ENCODE measurements around the gene C1QL4.

Gene C1QL4

DNA sequence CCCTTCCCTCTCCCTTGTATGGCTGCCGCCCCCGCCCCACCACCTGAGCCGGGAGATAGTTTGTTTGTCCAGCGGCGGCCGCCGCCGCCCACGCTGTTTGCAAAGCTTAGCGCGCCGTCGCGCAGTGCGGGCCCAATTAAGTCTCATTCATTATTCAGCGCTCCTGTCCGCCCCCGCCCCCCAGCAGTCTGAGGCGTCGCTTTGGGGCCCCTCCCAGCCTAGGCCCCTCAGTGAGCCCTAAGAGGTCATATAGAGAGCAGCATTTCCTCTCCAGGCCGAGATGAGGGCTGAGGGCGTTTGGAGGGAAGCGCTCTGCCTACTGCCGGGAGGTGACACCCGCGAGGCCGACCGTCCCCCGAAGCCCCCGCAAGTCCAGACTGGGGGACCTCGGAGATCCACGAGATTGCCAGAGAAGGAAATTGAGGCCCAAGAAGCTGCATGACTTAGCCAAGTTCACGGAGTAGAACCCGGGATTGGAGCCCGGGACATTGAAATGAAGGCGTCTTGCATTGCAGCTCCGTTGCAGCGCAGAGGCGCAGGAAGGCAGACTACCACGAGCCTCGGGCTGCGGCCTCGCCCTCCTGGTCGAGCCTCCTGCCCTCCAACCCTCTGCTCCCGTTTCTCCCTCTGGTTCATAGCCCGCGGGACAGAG lies 9.8 kb upstream of the C1QL4 start, which contains the start of gene DNAJC22:
TSS of gene DNAJC22 (plus strand) at position 230 of the 652 bp plus-strand sequence. CDS start 1,985 bp downstream, outside the sequence.
- peaks cover 8% of the 10 kb centered on the region for H3K4me1 ChIP-seq (ENCODE audit: control insufficient read depth, insufficient read depth, low read length)
- H3K27me3 ChIP-seq (ENCODE audit: control insufficient read depth, insufficient read depth, low read length): peaks cover 72% of the 10 kb centered on the region
- no peaks in the 10 kb centered on the region for H3K9me3 ChIP-seq (ENCODE audit: control insufficient read depth, insufficient read depth, low read length)
- H3K9ac ChIP-seq (ENCODE audit: low read depth, low read length): no peak within 1 kb of the TSS
- no peaks in the 10 kb centered on the region for H3K36me3 ChIP-seq (ENCODE audit: control insufficient read depth, insufficient read depth, low read length)
- peak within 1 kb of the TSS; percentile 52 for H3K4me3 ChIP-seq (ENCODE audit: low read depth, low read length)

DNA sequence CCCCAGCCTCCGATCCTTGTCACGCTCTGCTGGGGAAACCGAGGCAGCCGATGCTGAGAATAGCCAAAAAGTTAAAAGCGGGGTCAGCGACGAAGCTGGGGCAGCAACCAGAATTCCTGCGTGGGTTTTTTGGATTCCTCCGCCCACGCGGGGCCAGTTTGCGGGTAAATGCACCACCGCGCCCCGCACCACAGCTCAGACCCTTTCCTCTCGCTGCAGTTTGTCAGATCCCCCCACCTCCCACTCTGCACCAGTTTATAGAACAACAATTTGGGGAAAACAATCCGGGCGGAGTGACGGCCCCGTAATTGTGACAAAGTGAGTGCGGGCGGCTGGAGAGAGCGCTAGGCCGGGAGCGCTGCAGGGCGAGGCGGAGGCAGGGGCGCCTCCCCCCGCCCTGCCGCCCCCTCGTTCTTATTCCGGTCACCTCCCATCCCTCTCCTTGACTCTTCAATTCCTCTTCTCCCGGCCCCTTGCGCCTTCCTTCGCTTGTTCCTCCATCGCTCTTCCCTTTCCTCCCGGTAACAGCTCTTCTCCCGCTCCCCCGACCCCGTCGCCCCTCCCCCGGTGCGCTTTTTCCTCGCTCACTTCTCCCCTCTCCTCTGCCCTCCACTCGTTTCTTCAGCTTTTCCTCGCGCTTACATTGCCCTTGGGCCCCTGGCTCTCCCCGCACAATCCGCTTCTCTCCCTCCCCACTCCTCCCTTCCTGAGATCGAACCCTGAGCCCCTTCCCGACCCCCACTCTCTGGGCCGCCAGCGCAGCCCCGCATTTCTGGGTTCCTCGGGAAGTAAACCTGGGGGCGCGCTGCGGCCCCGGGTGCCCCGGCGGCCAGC lies 9.1 kb upstream of the C1QL4 start:
- Histone ChIP-seq H3K9ac (ENCODE audit: low read depth, low read length) (no peak overlapping the region), H3K27me3 (ENCODE audit: control insufficient read depth, insufficient read depth, low read length) (peaks cover 79% of the 10 kb centered on the region), H3K4me1 (ENCODE audit: control insufficient read depth, insufficient read depth, low read length) (peaks cover 13% of the 10 kb centered on the region)

DNA sequence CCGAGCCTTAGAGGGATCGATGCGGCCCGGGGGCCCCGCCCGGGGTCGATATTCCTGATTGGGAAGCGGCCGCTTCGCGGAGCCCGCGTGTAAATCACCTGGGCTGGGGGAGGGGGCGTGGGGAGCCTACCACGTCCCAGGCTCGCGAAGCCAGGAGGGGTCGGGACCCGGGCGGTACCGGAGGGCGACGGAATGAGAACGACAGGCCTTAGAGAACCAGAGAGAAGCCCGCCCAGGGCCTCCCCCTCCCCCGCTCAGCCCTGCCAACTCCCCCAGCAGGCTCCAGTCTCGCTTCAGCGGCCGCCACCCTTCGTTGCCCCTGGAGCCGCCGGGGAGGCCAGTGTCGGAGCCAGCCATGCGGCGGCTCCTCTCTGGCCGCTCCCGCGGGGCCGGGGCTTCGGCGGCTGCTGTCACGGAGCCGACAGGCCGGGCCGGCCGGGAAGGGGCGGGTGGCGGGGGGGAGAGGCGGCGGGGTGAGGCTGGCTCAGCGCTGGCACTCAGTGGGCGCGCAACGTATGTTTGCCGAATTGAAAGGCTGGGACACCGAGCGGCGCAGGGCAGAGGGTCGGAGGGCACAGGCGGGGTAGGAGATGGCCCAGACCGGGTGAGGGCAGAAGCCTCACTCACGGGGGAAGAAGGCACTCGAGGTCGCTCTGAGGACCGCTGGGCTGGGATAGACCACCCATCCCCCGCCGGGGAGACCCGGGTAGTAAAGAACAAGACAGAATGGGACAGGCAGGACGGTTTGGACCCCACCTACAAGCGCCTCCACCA lies 8.2 kb upstream of the C1QL4 start:
- Histone ChIP-seq H3K9ac (ENCODE audit: low read depth, low read length) (no peak overlapping the region), H3K4me3 (ENCODE audit: low read depth, low read length) (peak overlapping the region; percentile 52), H3K9me3 (ENCODE audit: control insufficient read depth, insufficient read depth, low read length) (no peaks in the 10 kb centered on the region), H3K36me3 (ENCODE audit: control insufficient read depth, insufficient read depth, low read length) (no peaks in the 10 kb centered on the region), H3K4me1 (ENCODE audit: control insufficient read depth, insufficient read depth, low read length) (peaks cover 18% of the 10 kb centered on the region), H3K27me3 (ENCODE audit: control insufficient read depth, insufficient read depth, low read length) (peaks cover 87% of the 10 kb centered on the region)

More for the DNA sequence above, 9.1 kb upstream of the C1QL4 start:
- Histone ChIP-seq H3K4me3 (ENCODE audit: low read depth, low read length) (peak overlapping the region; percentile 52), H3K36me3 (ENCODE audit: control insufficient read depth, insufficient read depth, low read length) (no peaks in the 10 kb centered on the region), H3K9me3 (ENCODE audit: control insufficient read depth, insufficient read depth, low read length) (no peaks in the 10 kb centered on the region)

DNA sequence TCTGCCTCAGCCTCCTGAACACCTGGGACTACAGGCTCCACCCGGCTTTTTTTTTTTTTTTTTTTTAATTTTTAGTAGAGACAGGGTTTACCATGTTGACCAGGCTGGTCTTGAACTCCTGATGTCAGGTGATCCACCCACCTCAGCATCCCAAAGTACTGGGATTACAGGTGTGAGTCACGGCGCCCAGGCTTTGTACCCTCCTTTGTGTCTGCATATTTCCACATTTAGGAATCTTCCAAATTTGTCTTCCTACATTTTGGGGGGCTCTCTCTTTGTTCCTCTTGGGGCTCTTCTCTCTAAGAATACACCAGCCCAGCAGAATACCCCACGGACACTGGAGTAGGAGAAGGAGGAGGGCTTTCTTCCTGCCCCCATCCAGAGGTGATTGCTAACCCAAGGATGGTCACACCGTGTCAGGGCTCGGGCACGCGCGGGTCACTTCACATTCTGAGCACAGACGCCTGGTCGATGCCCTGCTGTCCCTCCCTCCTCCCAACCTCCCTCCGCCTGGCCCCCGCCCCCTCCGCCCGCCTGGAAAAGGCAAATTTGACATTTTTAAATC lies 7.6 kb upstream of the C1QL4 start:
- Histone ChIP-seq H3K27me3 (ENCODE audit: control insufficient read depth, insufficient read depth, low read length) (peaks cover 91% of the 10 kb centered on the region), H3K4me3 (ENCODE audit: low read depth, low read length) (peak overlapping the region; percentile 18), H3K4me1 (ENCODE audit: control insufficient read depth, insufficient read depth, low read length) (peaks cover 20% of the 10 kb centered on the region), H3K9ac (ENCODE audit: low read depth, low read length) (no peak overlapping the region), H3K36me3 (ENCODE audit: control insufficient read depth, insufficient read depth, low read length) (no peaks in the 10 kb centered on the region), H3K9me3 (ENCODE audit: control insufficient read depth, insufficient read depth, low read length) (no peaks in the 10 kb centered on the region)

DNA sequence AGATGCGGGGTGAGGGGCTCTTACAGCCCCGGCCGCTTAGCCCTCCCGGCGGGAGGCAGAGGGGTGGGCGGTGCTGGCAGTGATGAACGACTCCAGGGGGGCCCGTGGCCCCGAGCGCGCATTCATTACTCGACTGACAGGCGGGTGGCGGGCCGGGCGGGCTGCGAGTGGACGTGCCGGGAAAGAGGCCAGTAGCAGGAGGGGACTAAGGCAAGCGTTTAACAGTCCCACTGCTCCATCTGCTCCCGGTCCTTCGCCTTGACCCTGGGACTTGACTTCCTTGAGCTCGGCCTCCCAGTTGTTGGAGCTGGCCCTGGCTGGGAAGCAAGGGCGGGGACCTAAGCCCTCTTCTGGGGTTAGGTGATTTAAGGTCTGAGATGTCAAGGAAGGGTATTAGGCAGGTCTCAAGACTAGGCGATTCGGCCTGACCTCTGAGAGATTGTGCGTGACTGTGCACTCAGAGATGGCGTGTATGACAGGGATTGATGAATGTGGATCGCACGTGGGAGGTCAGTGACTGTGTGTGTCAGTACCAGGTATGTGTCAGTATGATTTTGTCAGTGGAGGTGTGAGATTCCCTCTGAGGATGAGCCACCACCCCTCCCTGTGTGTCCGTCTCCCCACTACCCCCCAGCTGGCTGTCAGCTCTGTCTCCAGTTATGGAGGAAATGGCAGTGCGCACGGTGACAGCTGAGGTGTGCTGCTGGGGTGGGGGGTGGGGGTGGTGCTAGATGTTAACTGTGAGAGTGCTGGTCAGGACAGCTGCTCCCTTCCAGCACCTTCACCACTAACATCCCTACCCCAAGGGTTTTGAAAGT lies 6.1 kb upstream of the C1QL4 start:
- Histone ChIP-seq H3K9ac (ENCODE audit: low read depth, low read length) (no peak overlapping the region), H3K4me3 (ENCODE audit: low read depth, low read length) (peak overlapping the region; percentile 62), H3K36me3 (ENCODE audit: control insufficient read depth, insufficient read depth, low read length) (no peaks in the 10 kb centered on the region), H3K4me1 (ENCODE audit: control insufficient read depth, insufficient read depth, low read length) (peaks cover 22% of the 10 kb centered on the region), H3K27me3 (ENCODE audit: control insufficient read depth, insufficient read depth, low read length) (peaks cover 91% of the 10 kb centered on the region), H3K9me3 (ENCODE audit: control insufficient read depth, insufficient read depth, low read length) (no peaks in the 10 kb centered on the region)

DNA sequence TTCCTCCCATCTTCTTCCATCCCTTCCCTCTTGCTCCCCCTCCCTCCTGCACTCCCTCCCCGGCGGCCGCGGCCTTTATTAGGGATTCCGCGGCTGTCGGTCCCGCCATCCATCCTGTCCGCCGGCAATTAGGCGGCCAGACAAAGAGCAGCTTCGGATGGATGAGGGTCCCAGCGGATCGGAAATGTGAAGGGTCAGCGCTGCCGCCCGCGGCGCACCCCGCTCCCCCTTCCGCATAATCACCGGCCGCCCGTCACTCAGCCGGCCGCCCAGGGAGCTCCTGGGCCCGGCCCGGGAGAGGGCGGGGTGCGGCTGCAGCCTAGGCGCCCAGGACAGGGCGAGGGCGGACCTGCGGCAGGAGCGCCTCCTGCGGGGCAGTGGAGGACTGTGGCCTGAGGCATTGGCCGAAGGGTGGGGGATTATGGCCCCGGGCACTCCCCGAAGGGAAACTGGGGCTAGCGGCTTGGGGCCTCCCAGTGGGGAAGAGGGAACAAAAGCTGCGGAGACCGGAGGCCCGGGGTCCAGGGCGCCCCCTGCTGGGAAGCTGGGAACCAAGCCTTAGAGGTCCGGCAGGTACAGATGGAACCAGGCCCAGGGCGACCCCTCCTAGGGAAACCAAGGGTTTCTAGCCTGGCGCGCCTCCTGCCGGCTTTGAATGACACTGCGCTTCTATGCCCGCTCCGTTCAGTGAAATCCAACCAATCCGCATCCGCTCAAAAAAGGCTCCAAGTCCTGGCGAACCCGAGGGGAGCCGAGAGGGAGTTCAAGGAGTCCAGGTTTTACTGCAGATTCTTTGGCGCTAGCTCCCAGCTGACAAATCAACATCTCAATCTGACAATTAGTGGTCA lies 5.3 kb upstream of the C1QL4 start:
- no peaks in the 10 kb centered on the region for H3K9me3 ChIP-seq (ENCODE audit: control insufficient read depth, insufficient read depth, low read length)
- peaks cover 20% of the 10 kb centered on the region for H3K4me1 ChIP-seq (ENCODE audit: control insufficient read depth, insufficient read depth, low read length)
- H3K9ac ChIP-seq (ENCODE audit: low read depth, low read length): no peak overlapping the region
- no peaks in the 10 kb centered on the region for H3K36me3 ChIP-seq (ENCODE audit: control insufficient read depth, insufficient read depth, low read length)
- peak overlapping the region; percentile 62 for H3K4me3 ChIP-seq (ENCODE audit: low read depth, low read length)
- H3K27me3 ChIP-seq (ENCODE audit: control insufficient read depth, insufficient read depth, low read length): peaks cover 92% of the 10 kb centered on the region

DNA sequence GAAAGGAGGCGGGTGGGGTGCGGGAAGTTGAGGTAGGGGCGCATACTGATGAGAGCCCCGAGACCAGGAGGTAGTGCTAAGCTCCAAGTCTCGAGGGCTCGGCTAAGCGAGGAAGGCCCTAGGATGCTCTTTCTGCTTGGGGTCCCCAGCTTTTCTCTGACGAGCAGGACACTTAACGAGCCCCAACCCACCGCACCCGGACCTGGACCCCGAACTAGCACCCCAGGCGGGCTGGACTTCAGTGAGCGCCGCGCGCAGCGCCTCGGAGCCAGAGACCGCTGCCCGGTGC lies 4.7 kb upstream of the C1QL4 start:
- H3K9me3 ChIP-seq (ENCODE audit: control insufficient read depth, insufficient read depth, low read length): no peaks in the 10 kb centered on the region
- H3K36me3 ChIP-seq (ENCODE audit: control insufficient read depth, insufficient read depth, low read length): no peaks in the 10 kb centered on the region
- H3K4me3 ChIP-seq (ENCODE audit: low read depth, low read length): peak overlapping the region; percentile 62
- no peak overlapping the region for H3K9ac ChIP-seq (ENCODE audit: low read depth, low read length)
- H3K27me3 ChIP-seq (ENCODE audit: control insufficient read depth, insufficient read depth, low read length): peaks cover 90% of the 10 kb centered on the region
- peaks cover 17% of the 10 kb centered on the region for H3K4me1 ChIP-seq (ENCODE audit: control insufficient read depth, insufficient read depth, low read length)

DNA sequence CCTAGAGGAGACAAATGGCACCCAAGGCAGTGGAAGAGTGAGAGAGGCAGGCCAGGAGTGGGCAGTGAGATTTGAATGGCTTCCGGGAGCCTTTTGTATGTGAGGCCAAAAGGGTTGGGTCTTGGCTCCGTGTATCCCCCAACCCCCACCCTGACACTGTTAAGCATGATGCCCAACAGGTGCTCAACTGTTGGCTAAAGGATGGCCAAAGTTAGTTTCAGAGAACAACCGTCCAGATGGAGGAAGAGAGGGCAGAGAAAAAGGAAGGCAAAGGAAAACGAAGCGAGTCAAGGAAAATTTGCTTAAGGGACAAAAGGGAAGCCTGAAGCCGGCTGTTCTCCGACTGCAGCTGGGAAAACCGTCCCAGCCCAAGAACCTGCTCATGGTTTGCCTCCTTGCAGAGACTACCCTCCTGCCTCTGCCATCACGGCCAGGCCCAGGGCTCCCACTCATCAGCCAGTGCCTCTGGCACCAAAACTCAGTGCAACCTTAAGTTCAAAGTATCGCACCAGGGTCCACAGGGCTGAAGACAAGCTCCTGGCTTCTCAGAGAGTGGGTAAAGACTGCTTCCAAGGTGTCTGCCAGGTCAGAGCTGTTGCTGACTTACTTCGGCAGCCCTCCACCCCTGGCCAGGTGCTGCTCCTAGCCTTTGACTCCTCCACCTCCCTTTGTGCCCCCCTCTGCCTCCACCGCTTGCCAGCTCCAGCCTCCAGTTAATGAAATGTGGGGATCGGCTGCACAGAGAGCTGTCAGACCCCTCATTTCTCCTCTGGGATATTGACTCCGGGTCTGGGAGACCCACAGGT lies 4.2 kb upstream of the C1QL4 start:
- no peaks in the 10 kb centered on the region for H3K36me3 ChIP-seq (ENCODE audit: control insufficient read depth, insufficient read depth, low read length)
- H3K4me3 ChIP-seq (ENCODE audit: low read depth, low read length): peak overlapping the region; percentile 62
- peaks cover 17% of the 10 kb centered on the region for H3K4me1 ChIP-seq (ENCODE audit: control insufficient read depth, insufficient read depth, low read length)
- no peaks in the 10 kb centered on the region for H3K9me3 ChIP-seq (ENCODE audit: control insufficient read depth, insufficient read depth, low read length)
- peaks cover 90% of the 10 kb centered on the region for H3K27me3 ChIP-seq (ENCODE audit: control insufficient read depth, insufficient read depth, low read length)
- H3K9ac ChIP-seq (ENCODE audit: low read depth, low read length): no peak overlapping the region

DNA sequence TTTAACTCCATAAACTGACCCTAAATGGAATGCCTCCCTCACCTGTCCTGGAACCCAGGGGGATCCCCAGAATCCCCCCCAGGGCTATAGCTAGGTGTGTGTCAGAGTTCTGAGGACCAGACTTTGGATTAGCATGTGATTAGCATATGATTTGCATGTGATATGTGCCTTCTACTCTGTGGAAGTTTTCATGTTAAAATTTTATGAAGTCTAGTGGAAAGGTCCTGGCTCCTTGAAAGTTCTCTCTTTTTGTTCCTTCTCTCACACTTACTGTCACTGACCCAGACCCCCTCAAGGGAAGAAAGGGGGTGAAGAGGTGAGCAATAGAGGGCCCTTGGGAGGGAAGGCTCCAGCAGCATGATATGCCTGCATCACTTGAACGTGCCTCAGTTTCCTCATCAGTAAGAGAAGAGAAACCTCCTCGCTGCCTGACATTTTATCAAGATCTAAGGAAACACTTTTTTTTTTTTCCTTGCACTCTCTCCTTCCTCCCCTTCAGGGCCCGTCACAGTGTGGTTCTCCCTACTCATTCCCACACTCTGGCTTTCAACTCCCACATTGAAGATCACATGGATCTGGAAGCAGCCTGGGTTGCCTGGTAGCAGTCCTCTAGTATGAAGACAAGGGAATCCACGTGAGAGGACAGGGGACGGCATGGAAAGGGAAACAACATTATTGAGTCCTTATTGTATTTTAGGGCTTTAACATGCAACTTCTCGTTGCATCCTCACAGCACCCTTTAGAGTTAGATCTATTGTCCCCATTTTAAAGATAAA lies 3.3 kb upstream of the C1QL4 start:
- H3K4me3 ChIP-seq (ENCODE audit: low read depth, low read length): peak overlapping the region; percentile 62
- H3K4me1 ChIP-seq (ENCODE audit: control insufficient read depth, insufficient read depth, low read length): peaks cover 17% of the 10 kb centered on the region
- no peak overlapping the region for H3K9ac ChIP-seq (ENCODE audit: low read depth, low read length)
- H3K27me3 ChIP-seq (ENCODE audit: control insufficient read depth, insufficient read depth, low read length): peaks cover 91% of the 10 kb centered on the region
- no peaks in the 10 kb centered on the region for H3K36me3 ChIP-seq (ENCODE audit: control insufficient read depth, insufficient read depth, low read length)
- no peaks in the 10 kb centered on the region for H3K9me3 ChIP-seq (ENCODE audit: control insufficient read depth, insufficient read depth, low read length)

Measured in iPS-15b (cell line).